B cell (primary cell): Measurements from ENCODE around the gene FOSB. TPM values are rescaled to one million over a fixed set of nuclear protein-coding genes. Genes with fewer than 3 reads are reported as not detected.
A peak's percentile ranks its signal among the peaks of the same experiment; 100 is the strongest.

Experiments
- ATAC-seq: fragments of 200-7000 bp; cut with Tn5 transposase; one replicate; pipeline ENCODE4 v1.10.0; 2021; ENCODE audit warnings: low read depth, mild to moderate bottlenecking, moderate number of reproducible peaks, moderate library complexity
- CTCF ChIA-PET: fragments of 350-600 bp; sonication (Branson Sonifier 250); formaldehyde crosslinking; loops from one replicate; lab custom pipeline; 2021; ENCODE audit warnings: antibody characterized with exemption, inconsistent platforms; lab: Charles Lee
- POLR2A ChIA-PET: fragments of 350-600 bp; sonication (Branson Sonifier 250); formaldehyde crosslinking; loops from one replicate; lab custom pipeline; 2021; ENCODE audit warnings: antibody characterized with exemption; lab: Charles Lee
- DNase-seq: peaks from one replicate; pipeline ENCODE4 v3.0.0; 2013
- H2AFZ ChIP-seq: 2 replicates; pipeline ENCODE4 v1.6.1; 2012; ENCODE audit warnings: mild to moderate bottlenecking, low read depth, low read length; ENCODE audit not compliant: insufficient read depth, poor library complexity, severe bottlenecking
- H3K27ac ChIP-seq, 2 donors: 1 replicate in 1 of 2; 2 replicates in 1 of 2; pipeline ENCODE4 v1.5.1; 2012 to 2013; ENCODE audit warnings: low read length in 2 of 2, mild to moderate bottlenecking in 2 of 2, moderate library complexity in 1 of 2
- H3K27me3 ChIP-seq, 4 experiments: fragments of 200-600 bp in 1 of 4; sonication (generic) in 1 of 4; replicated peaks in 1 of 4; 1 replicate in 2 of 4; 2 replicates in 2 of 4; pipeline versions ENCODE4 v1.6.1 to v1.7.0; 2013 to 2016; ENCODE audit warnings: low read length in 3 of 4, mild to moderate bottlenecking in 2 of 4, mixed read lengths in 1 of 4, moderate library complexity in 1 of 4; ENCODE audit not compliant: insufficient read depth in 4 of 4, control insufficient read depth in 3 of 4; ENCODE audit errors: control extremely low read depth in 1 of 4
- H3K36me3 ChIP-seq, 2 experiments: replicated peaks in 1 of 2; 1 replicate in 1 of 2; 2 replicates in 1 of 2; pipeline versions ENCODE4 v1.6.1 to v1.7.1; 2013; ENCODE audit warnings: low read length in 1 of 2; ENCODE audit not compliant: insufficient read depth in 2 of 2, control insufficient read depth in 1 of 2; ENCODE audit errors: control extremely low read depth in 1 of 2, extremely low read depth in 1 of 2
- H3K4me1 ChIP-seq, 2 donors: fragments of 200-600 bp in 1 of 2; sonication (generic) in 1 of 2; 1 replicate in 1 of 2; 2 replicates in 1 of 2; pipeline versions ENCODE4 v1.5.1 to v1.6.1; 2013 to 2017; ENCODE audit warnings: low read length in 2 of 2; ENCODE audit not compliant: control insufficient read depth in 2 of 2, insufficient read depth in 2 of 2
- H3K4me2 ChIP-seq: replicated peaks from 2 replicates; pipeline ENCODE3; 2012; ENCODE audit warnings: mild to moderate bottlenecking, low read depth, low read length; ENCODE audit not compliant: poor library complexity, severe bottlenecking
- H3K4me3 ChIP-seq, 5 experiments: fragments of 200-600 bp in 1 of 5; sonication (generic) in 1 of 5; 1 replicate in 3 of 5; 2 replicates in 2 of 5; pipeline versions ENCODE4 v1.5.1 to v1.7.0; 2011 to 2016; ENCODE audit warnings: low read length in 4 of 5, mild to moderate bottlenecking in 4 of 5, low read depth in 2 of 5, control low read depth in 1 of 5, moderate library complexity in 1 of 5; ENCODE audit not compliant: insufficient read depth in 1 of 5; ENCODE audit errors: control extremely low read depth in 1 of 5, extremely low read depth in 1 of 5
- H3K79me2 ChIP-seq: fragments of 200-600 bp; sonication (generic); one replicate; pipeline ENCODE4 v1.6.0; 2016; ENCODE audit warnings: low read length; ENCODE audit not compliant: control insufficient read depth, insufficient read depth
- H3K9ac ChIP-seq: fragments of 200-600 bp; sonication (generic); 2 replicates; pipeline ENCODE4 v1.6.1; 2017; ENCODE audit warnings: mild to moderate bottlenecking, low read length, moderate library complexity
- H3K9me3 ChIP-seq, 3 donors: one replicate each; pipeline versions ENCODE4 v1.6.1 to v1.7.1; 2013; ENCODE audit warnings: low read length in 2 of 3; ENCODE audit not compliant: control insufficient read depth in 2 of 3, insufficient read depth in 1 of 3; ENCODE audit errors: control extremely low read depth in 1 of 3
- H4K20me1 ChIP-seq: 2 replicates; pipeline ENCODE4 v1.6.0; 2012; ENCODE audit warnings: mild to moderate bottlenecking, low read length; ENCODE audit not compliant: insufficient read depth, control insufficient read depth, poor library complexity, severe bottlenecking
- H3K27ac Mint-ChIP-seq: one replicate; pipeline ENCODE4 v1.8.0; 2021; ENCODE audit warnings: mixed read lengths
- H3K27me3 Mint-ChIP-seq: one replicate; pipeline ENCODE4 v1.8.0; 2021; ENCODE audit warnings: mixed read lengths
- H3K4me1 Mint-ChIP-seq: one replicate; pipeline ENCODE4 v1.8.0; 2021; ENCODE audit warnings: mixed read lengths
- H3K4me3 Mint-ChIP-seq: one replicate; pipeline ENCODE4 v1.8.0; 2021; ENCODE audit warnings: mixed read lengths
- H3K9me3 Mint-ChIP-seq: one replicate; pipeline ENCODE4 v1.8.0; 2022; ENCODE audit warnings: mixed read lengths; ENCODE audit not compliant: insufficient read depth
- CTCF ChIP-seq: fragments of 200-600 bp; IDR thresholded peaks from one replicate; pipeline ENCODE4 v1.8.0; 2022; ENCODE audit warnings: antibody characterized with exemption, mild to moderate bottlenecking
- EZH2 ChIP-seq: IDR thresholded peaks from 2 replicates; pipeline ENCODE4 v1.6.1; 2012; ENCODE audit warnings: borderline replicate concordance, low read depth, mild to moderate bottlenecking, moderate library complexity, low read length; ENCODE audit not compliant: insufficient read depth, poor library complexity, severe bottlenecking
- WGBS: methylation state at CpG from one replicate; pipeline ENCODE4 v1.1.5; 2013; ENCODE audit warnings: missing lambda C conversion rate; ENCODE audit not compliant: insufficient coverage; 5-methylcytosine and 5-hydroxymethylcytosine counted together
- intact Hi-C: fragments of 100-400 bp; cut with micrococcal nuclease; formaldehyde crosslinking; loops from one replicate; pipeline ENCODE4 v1.10.0; 2022
- polyA plus RNA-seq: library from polyadenylated mRNA; depleted of rRNA; stranded (reverse); fragments of >200 nt; gene quantifications from 2 replicates; pipeline ENCODE4 v1.2.3, GENCODE V29; 2012
- total RNA-seq, 2 donors: library from RNA; stranded (reverse); fragments of 120-200 nt in 1 of 2; gene quantifications; 1 replicate in 1 of 2; 2 replicates in 1 of 2; pipeline versions ENCODE4 v1.2.3 to v1.2.4, GENCODE V29; 2013 to 2022

The FOSB gene
- total and polyA plus RNA-seq, 2 donors (not counting 1 experiment from before 2014, with no cell fraction given) = 39.6 to 2,860 TPM

GRCh38 chr19:45475537-45476291, 7.9 kb downstream of the FOSB start:
- no peak overlapping the region for H3K27ac ChIP-seq
- no peak overlapping the region for H3K27ac Mint-ChIP-seq
- no peak overlapping the region for H3K4me3 ChIP-seq
- no peak overlapping the region for H3K9ac ChIP-seq
- H3K27me3 ChIP-seq = peaks cover 0 to 28% (median 11%) of the 10 kb centered on the region in 4 experiments
- no peak overlapping the region for H2AFZ ChIP-seq
- no peaks in the 10 kb centered on the region for H3K9me3 Mint-ChIP-seq
- peaks cover 45% of the 10 kb centered on the region for H3K4me1 Mint-ChIP-seq
- POLR2A ChIA-PET = interaction anchor here (0.7 to 0.9 kb wide), 2 partner anchors 36 to 50 kb away, joined by 3 to 4 read pairs; no protein-coding TSS in a partner anchor
- no peak overlapping the region for H3K4me2 ChIP-seq
- peaks cover 31% of the 10 kb centered on the region for H4K20me1 ChIP-seq
- no peak for ATAC-seq
- peak; percentile 79 for DNase-seq
- peaks cover 28 to 34% of the 10 kb centered on the region in 2 donors for H3K4me1 ChIP-seq
- H3K9me3 ChIP-seq = no peaks in the 10 kb centered on the region
- 86% methylated on average over 2 of the region's 6 CpGs for WGBS
- CTCF ChIA-PET = interaction anchor here (0.6 to 10.4 kb wide), 5 partner anchors 10 to 74 kb away, joined by 3 to 453 read pairs (median 4); no protein-coding TSS in a partner anchor
- H3K36me3 ChIP-seq = no peaks in the 10 kb centered on the region
- H3K4me3 Mint-ChIP-seq = no peak overlapping the region
- intact Hi-C loops = no loop called here
- peaks cover 23% of the 10 kb centered on the region for H3K27me3 Mint-ChIP-seq
- H3K79me2 ChIP-seq = no peaks in the 10 kb centered on the region
- TF ChIP-seq EZH2 (no peak), CTCF (no peak)

GRCh38 chr19:45476304-45476703, 8.5 kb downstream of the FOSB start:
- Histone ChIP-seq H3K27me3 (peaks cover 0 to 28% (median 11%) of the 10 kb centered on the region in 4 experiments), H3K4me3 (no peak overlapping the region), H3K4me2 (no peak overlapping the region), H4K20me1 (peaks cover 25% of the 10 kb centered on the region), H3K27ac (no peak overlapping the region), H3K4me1 (peaks cover 22 to 31% of the 10 kb centered on the region in 2 donors), H3K79me2 (no peaks in the 10 kb centered on the region), H3K36me3 (no peaks in the 10 kb centered on the region), H3K9me3 (no peaks in the 10 kb centered on the region), H3K9ac (no peak overlapping the region), H2AFZ (no peak overlapping the region)
- no peaks in the 10 kb centered on the region for H3K9me3 Mint-ChIP-seq
- POLR2A ChIA-PET = no interaction called here
- WGBS = 55% methylated on average over 3 of the region's 5 CpGs
- H3K4me3 Mint-ChIP-seq = no peak overlapping the region
- CTCF ChIA-PET = interaction anchor here (0.8 to 10.4 kb wide), 7 partner anchors 8 to 74 kb away, joined by 3 to 453 read pairs (median 4); partner anchors contain the start of genes FOSB and PPM1N
- H3K4me1 Mint-ChIP-seq = peaks cover 42% of the 10 kb centered on the region
- intact Hi-C loops = no loop called here
- ATAC-seq (no peak), DNase-seq (no peak)
- TF ChIP-seq CTCF (no peak), EZH2 (no peak)
- H3K27me3 Mint-ChIP-seq = peaks cover 23% of the 10 kb centered on the region
- peak overlapping the region; percentile 65 for H3K27ac Mint-ChIP-seq
